Activated CD8-positive, alpha-beta memory T cell treated with anti-CD3 and anti-CD28 coated beads, Interleukin-2, amount 50 U/mL, for 1 hour (primary cell): Measurements from ENCODE around the gene SMCHD1.

ENCODE experiments used
- DNase-seq: peaks from one replicate; pipeline ENCODE4 v3.0.0-alpha.2; 2020; ENCODE audit errors: extremely low read depth

The SMCHD1 gene

GRCh38 chr18:2655178-2655953 lies at the start of gene SMCHD1:
Gene SMCHD1 (plus strand): TSS chr18:2655726. CDS start chr18:2656076, 350 bp downstream.
- peak; percentile 66 for DNase-seq

- no peak for DNase-seq
Observed at GRCh38 chr18:2606335-2606734, 49.2 kb upstream of the SMCHD1 start.

- DNase-seq: no peak
Observed at GRCh38 chr18:2609604-2610003, 45.9 kb upstream of the SMCHD1 start.

- no peak for DNase-seq
Observed at GRCh38 chr18:2610549-2610948, 45.0 kb upstream of the SMCHD1 start.

- DNase-seq: no peak
Observed at GRCh38 chr18:2612996-2613395, 42.5 kb upstream of the SMCHD1 start.

GRCh38 chr18:2617401-2617998 lies 38.0 kb upstream of the SMCHD1 start:
- DNase-seq: no peak

GRCh38 chr18:2618009-2618408 lies 37.5 kb upstream of the SMCHD1 start:
- no peak for DNase-seq

- no peak for DNase-seq
Observed at GRCh38 chr18:2625217-2625616, 30.3 kb upstream of the SMCHD1 start.

- no peak for DNase-seq
Observed at GRCh38 chr18:2627821-2628276, 27.7 kb upstream of the SMCHD1 start.

GRCh38 chr18:2629003-2629402 lies 26.5 kb upstream of the SMCHD1 start:
- DNase-seq: no peak

GRCh38 chr18:2635586-2635985 lies 19.9 kb upstream of the SMCHD1 start:
- DNase-seq: no peak

- no peak for DNase-seq
Observed at GRCh38 chr18:2636126-2636631, 19.3 kb upstream of the SMCHD1 start.

GRCh38 chr18:2641638-2642037 lies 13.9 kb upstream of the SMCHD1 start:
- DNase-seq: no peak

GRCh38 chr18:2642771-2643170 lies 12.8 kb upstream of the SMCHD1 start:
- DNase-seq: no peak

GRCh38 chr18:2644535-2644934 lies 11.0 kb upstream of the SMCHD1 start:
- no peak for DNase-seq

GRCh38 chr18:2651981-2652380 lies 3.5 kb upstream of the SMCHD1 start:
- DNase-seq: no peak

GRCh38 chr18:2653467-2653866 lies 2.1 kb upstream of the SMCHD1 start:
- no peak for DNase-seq

GRCh38 chr18:2654169-2654927 lies 1.2 kb upstream of the SMCHD1 start:
- no peak for DNase-seq

GRCh38 chr18:2654928-2655177 lies 673 bp upstream of the SMCHD1 start:
- peak; percentile 69 for DNase-seq

- DNase-seq: no peak
Observed at GRCh38 chr18:2655954-2656236, 369 bp downstream of the SMCHD1 start.

GRCh38 chr18:2656237-2656980 lies 883 bp downstream of the SMCHD1 start:
- no peak for DNase-seq

- DNase-seq: no peak
Observed at GRCh38 chr18:2656981-2657512, 1.5 kb downstream of the SMCHD1 start.
